RWPE2 (cell line): ENCODE data around the gene IDH2.
"Not testable (repeated sequence)": the region's sequence is repeated elsewhere in the genome, so short reads cannot be mapped to it uniquely, and the experiment has no call there.

Experiments
- ATAC-seq: fragments of 200-7000 bp; cut with Tn5 transposase; 3 replicates; pipeline ENCODE4 v1.9.1; 2021; ENCODE audit warnings: low read depth
- DNase-seq: peaks from one replicate; pipeline ENCODE4 v3.0.0-alpha.2; 2020; ENCODE audit warnings: low spot score
- H3K27ac ChIP-seq: fragments of 450-650 bp; 2 replicates; pipeline ENCODE4 v1.5.1; 2017; ENCODE audit warnings: mild to moderate bottlenecking; ENCODE audit not compliant: poor library complexity, severe bottlenecking
- H3K27me3 ChIP-seq: fragments of 250-450 bp; sonication (Bioruptor Pico); 2 replicates; pipeline ENCODE4 v1.5.1; 2021; ENCODE audit warnings: mild to moderate bottlenecking, moderate library complexity; ENCODE audit not compliant: insufficient read depth, poor library complexity, severe bottlenecking
- H3K36me3 ChIP-seq: fragments of 250-450 bp; sonication (Bioruptor Pico); 2 replicates; pipeline ENCODE4 v1.5.1; 2020; ENCODE audit warnings: low read depth, mild to moderate bottlenecking, moderate library complexity
- H3K4me1 ChIP-seq: fragments of 250-450 bp; sonication (Bioruptor Pico); 2 replicates; pipeline ENCODE4 v1.5.1; 2021; ENCODE audit warnings: mild to moderate bottlenecking, moderate library complexity; ENCODE audit not compliant: insufficient read depth, poor library complexity, severe bottlenecking
- H3K4me3 ChIP-seq: fragments of 250-450 bp; sonication (Bioruptor Pico); 2 replicates; pipeline ENCODE4 v1.5.1; 2021; ENCODE audit warnings: mild to moderate bottlenecking, moderate library complexity; ENCODE audit not compliant: severe bottlenecking
- H3K9me3 ChIP-seq: fragments of 250-450 bp; sonication (Bioruptor Pico); 2 replicates; pipeline ENCODE4 v1.5.1; 2021; ENCODE audit warnings: mild to moderate bottlenecking, moderate library complexity; ENCODE audit not compliant: severe bottlenecking
- TF ChIP-seq, protein P1 (sequence below): fragments of 450-650 bp; IDR thresholded peaks from one replicate; pipeline ENCODE4 v1.5.1; 2017; ENCODE audit warnings: mild to moderate bottlenecking, moderate library complexity; ENCODE audit not compliant: poor library complexity, severe bottlenecking

IDH2 gene

DNA sequence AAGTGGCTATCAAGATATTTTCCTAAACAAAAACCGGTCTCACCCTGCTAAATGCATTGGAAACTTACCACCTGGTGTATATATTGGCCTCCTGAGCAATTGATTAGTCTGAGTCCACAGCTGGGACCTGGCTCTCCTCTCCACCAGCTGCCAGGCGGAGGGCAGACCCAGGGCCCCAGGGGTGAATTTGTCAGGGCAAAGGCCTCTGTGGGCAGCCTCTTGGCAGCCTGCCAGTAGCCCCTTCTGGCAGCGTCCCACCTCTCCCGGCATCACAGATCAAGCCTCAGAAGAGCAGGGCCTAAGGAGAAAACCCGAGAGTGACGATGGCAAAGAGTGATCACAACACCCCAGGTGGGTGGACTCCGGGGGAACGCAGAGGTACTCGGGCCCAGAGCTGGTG, 43.0 kb upstream of the IDH2 start:
- Histone ChIP-seq H3K4me3 (no peak overlapping the region), H3K36me3 (no peaks in the 10 kb centered on the region), H3K27me3 (no peaks in the 10 kb centered on the region), H3K27ac (no peak overlapping the region), H3K4me1 (no peaks in the 10 kb centered on the region), H3K9me3 (no peaks in the 10 kb centered on the region)
- DNase-seq, result no peak
- ATAC-seq, result no peak
- TF ChIP-seq, protein P1, sequence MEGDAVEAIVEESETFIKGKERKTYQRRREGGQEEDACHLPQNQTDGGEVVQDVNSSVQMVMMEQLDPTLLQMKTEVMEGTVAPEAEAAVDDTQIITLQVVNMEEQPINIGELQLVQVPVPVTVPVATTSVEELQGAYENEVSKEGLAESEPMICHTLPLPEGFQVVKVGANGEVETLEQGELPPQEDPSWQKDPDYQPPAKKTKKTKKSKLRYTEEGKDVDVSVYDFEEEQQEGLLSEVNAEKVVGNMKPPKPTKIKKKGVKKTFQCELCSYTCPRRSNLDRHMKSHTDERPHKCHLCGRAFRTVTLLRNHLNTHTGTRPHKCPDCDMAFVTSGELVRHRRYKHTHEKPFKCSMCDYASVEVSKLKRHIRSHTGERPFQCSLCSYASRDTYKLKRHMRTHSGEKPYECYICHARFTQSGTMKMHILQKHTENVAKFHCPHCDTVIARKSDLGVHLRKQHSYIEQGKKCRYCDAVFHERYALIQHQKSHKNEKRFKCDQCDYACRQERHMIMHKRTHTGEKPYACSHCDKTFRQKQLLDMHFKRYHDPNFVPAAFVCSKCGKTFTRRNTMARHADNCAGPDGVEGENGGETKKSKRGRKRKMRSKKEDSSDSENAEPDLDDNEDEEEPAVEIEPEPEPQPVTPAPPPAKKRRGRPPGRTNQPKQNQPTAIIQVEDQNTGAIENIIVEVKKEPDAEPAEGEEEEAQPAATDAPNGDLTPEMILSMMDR, result no peak

DNA sequence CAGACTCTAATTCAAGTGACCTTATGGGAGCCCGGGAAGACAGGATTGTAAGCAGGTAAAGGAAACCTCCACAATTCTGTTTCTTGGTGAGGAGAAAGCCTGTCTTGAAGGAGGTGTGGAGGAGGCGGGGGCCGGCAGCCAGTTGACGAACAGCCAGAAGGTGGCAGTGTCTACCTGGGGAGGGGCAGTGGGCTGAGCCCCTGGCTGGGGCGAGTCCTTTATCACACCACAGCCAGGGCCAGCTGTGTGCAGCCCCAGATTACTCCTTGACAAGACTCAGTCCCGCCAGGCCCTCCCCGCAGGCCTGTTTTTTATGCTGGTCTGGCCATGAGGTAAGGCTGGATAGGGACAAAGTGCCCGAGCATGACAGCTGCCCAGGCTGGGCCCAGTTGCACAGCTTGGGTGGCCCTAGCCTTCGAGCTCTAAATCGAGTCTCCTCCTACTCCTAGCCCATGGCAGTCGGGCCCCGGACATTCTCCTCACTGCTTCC, 40.9 kb upstream of the IDH2 start:
- TF ChIP-seq, protein P1, result peak; percentile 99
- Histone ChIP-seq H3K27ac (no peak overlapping the region), H3K9me3 (no peaks in the 10 kb centered on the region), H3K4me1 (no peaks in the 10 kb centered on the region), H3K27me3 (no peaks in the 10 kb centered on the region), H3K4me3 (no peak overlapping the region), H3K36me3 (no peaks in the 10 kb centered on the region)
- peak; percentile 83 for DNase-seq
- peak; percentile 96 for ATAC-seq

DNA sequence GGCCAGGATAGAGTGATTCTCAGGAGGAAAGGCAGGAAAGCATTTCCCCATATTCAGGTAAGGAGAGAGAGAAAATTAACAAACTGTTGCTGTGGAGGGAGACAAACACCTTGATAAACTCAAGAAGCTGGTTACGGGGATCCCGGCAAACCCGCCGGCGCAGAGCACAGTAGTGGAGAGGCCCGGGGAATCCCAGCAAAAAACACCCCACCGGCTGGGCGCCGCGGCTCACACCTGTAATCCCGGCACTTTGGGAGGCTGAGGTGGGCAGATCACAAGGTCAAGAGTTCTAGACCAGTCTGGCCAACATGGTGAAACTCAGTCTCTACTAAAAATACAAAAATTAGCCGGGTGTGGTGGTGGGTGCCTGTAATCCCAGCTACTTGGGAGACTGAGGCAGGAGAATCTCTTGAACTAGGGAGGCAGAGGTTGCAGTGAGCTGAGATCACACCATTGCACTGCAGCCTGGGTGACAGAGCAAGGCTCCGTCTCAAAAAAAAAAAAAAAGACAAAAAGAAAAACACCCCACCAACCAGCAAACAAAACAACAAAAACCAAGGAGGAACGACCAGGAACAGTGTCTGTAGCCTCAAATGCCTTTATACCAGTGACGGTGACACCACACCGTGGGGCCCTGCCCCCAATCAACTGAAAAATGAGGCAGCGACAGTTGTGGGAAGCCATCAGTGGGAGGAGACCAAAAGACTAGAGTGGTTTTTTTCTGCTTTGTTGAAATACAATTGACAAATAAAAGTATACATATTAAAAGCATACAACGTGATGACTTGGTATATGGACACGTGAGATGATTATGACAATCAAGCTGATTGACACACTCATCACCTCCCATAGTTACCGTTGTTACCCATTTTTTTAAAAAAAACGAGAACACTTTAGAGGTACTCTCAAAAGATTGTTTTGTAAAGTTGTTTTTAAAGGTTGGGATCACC, 40.2 kb upstream of the IDH2 start:
- H3K9me3 ChIP-seq, result no peaks in the 10 kb centered on the region
- TF ChIP-seq, protein P1, result no peak
- no peak overlapping the region for H3K4me3 ChIP-seq
- no peak overlapping the region for H3K27ac ChIP-seq
- no peaks in the 10 kb centered on the region for H3K4me1 ChIP-seq
- DNase-seq (no peak), ATAC-seq (peak; percentile 3; the same call in 1 of the 3 replicates)
- H3K27me3 ChIP-seq, result no peaks in the 10 kb centered on the region
- no peaks in the 10 kb centered on the region for H3K36me3 ChIP-seq

GRCh38 chr15:90141646-90142045, 39.4 kb upstream of the IDH2 start:
- Histone ChIP-seq H3K4me3 (no peak overlapping the region), H3K27ac (no peak overlapping the region), H3K4me1 (no peaks in the 10 kb centered on the region), H3K36me3 (no peaks in the 10 kb centered on the region), H3K9me3 (no peaks in the 10 kb centered on the region), H3K27me3 (no peaks in the 10 kb centered on the region)
- TF ChIP-seq, protein P1, result no peak
- no peak for DNase-seq
- ATAC-seq, result no peak

DNA sequence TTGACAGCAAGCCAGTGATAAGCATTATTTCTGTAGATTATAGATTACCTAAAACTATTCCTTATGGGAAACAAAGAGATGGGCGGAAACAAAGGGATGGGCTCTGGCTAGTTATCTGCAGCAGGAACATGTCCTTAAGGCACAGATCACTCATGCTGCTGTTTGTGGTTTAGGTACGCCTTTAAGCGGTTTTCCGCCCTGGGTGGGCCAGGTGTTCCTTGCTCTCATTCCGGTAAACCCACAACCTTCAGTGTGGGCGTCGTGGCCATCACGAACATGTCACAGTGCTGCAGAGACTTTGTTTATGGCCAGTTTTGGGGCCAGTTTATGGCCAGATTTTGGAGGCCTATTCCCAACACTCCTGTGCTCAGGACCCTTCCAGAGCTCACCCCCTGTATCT, 37.3 kb upstream of the IDH2 start:
- H3K27me3 ChIP-seq, H3K4me1 ChIP-seq, H3K27ac ChIP-seq, ATAC-seq, H3K4me3 ChIP-seq, H3K36me3 ChIP-seq, DNase-seq, H3K9me3 ChIP-seq: not testable (repeated sequence)
